Stimulated activated CD8-positive, alpha-beta memory T cell treated with anti-CD3 and anti-CD28 coated beads, Interleukin-4, amount 100 ng/mL, for 24 hours (primary cell): Measurements from ENCODE around the gene NUP210.

Experiments used
- DNase-seq: peaks from one replicate; pipeline ENCODE4 v3.0.0-alpha.2; 2020; ENCODE audit warnings: low read depth

The NUP210 gene

GRCh38 chr3:13288732-13289718 is 131.1 kb downstream of the NUP210 start:
- no peak for DNase-seq

- no peak for DNase-seq
These were observed 132.3 kb downstream of the NUP210 start for GRCh38 chr3:13287833-13288232.

GRCh38 chr3:13286873-13287272 is 133.2 kb downstream of the NUP210 start:
- no peak for DNase-seq

GRCh38 chr3:13285007-13285567 is 135.0 kb downstream of the NUP210 start:
- no peak for DNase-seq

- DNase-seq, result no peak
These were observed 136.3 kb downstream of the NUP210 start for GRCh38 chr3:13283877-13284264.

GRCh38 chr3:13282986-13283876 is 136.9 kb downstream of the NUP210 start:
- no peak for DNase-seq

GRCh38 chr3:13282358-13282985 is 137.7 kb downstream of the NUP210 start:
- DNase-seq, result no peak

- DNase-seq, result no peak
These were observed 138.4 kb downstream of the NUP210 start for GRCh38 chr3:13281507-13282357.

- no peak for DNase-seq
These were observed 139.2 kb downstream of the NUP210 start for GRCh38 chr3:13280811-13281506.

- no peak for DNase-seq
These were observed 139.9 kb downstream of the NUP210 start for GRCh38 chr3:13280122-13280790.

GRCh38 chr3:13279532-13279910 is 140.6 kb downstream of the NUP210 start:
- no peak for DNase-seq

- DNase-seq, result no peak
These were observed 141.2 kb downstream of the NUP210 start for GRCh38 chr3:13278783-13279531.

GRCh38 chr3:13277860-13278531 is 142.1 kb downstream of the NUP210 start:
- no peak for DNase-seq

GRCh38 chr3:13277196-13277813 is 142.8 kb downstream of the NUP210 start:
- DNase-seq, result no peak

GRCh38 chr3:13276438-13277195 is 143.5 kb downstream of the NUP210 start:
- no peak for DNase-seq

GRCh38 chr3:13275376-13276005 is 144.6 kb downstream of the NUP210 start:
- no peak for DNase-seq
